Panc1 (cell line): ENCODE data around the gene TTLL11. TPM values are rescaled to one million over a fixed set of nuclear protein-coding genes. Genes with fewer than 3 reads are reported as not detected.

Source experiments
- ATAC-seq: fragments of 200-7000 bp; cut with Tn5 transposase; 2 replicates; pipeline ENCODE4 v1.9.1; 2020; ENCODE audit warnings: mild to moderate bottlenecking, moderate library complexity
- BruUV-seq: library from RNA; stranded (reverse); fragments of 400-500 nt; replicated peaks from 2 replicates; lab custom pipeline; 2021; lab: Mats Ljungman, UMichigan
- CTCF ChIA-PET: fragments of 300-600 bp; sonication (Branson Sonifier 250); formaldehyde crosslinking; loops from one replicate; lab custom pipeline; 2022; ENCODE audit warnings: antibody characterized with exemption; lab: Charles Lee
- POLR2A ChIA-PET: fragments of 300-600 bp; sonication (Branson Sonifier 250); formaldehyde crosslinking; loops from one replicate; lab custom pipeline; 2022; ENCODE audit warnings: antibody characterized with exemption; lab: Charles Lee
- DNase-seq: peaks from one replicate; pipeline ENCODE4 v3.0.0-alpha.2; 2010; ENCODE audit warnings: low read depth, low spot score
- H3K27ac ChIP-seq: 2 replicates; pipeline ENCODE4 v1.5.1; 2011; ENCODE audit warnings: mild to moderate bottlenecking, low read length, inconsistent platforms
- H3K27me3 ChIP-seq: fragments of 200-500 bp; sonication (Bioruptor generic); 2 replicates; pipeline ENCODE4 v1.6.0; 2014; ENCODE audit warnings: low read length, inconsistent platforms; ENCODE audit not compliant: control insufficient read depth, insufficient read depth
- H3K36me3 ChIP-seq: fragments of 200-500 bp; sonication (Bioruptor generic); 2 replicates; pipeline ENCODE4 v1.5.1; 2014; ENCODE audit warnings: inconsistent platforms, mild to moderate bottlenecking, low read length, moderate library complexity; ENCODE audit not compliant: control insufficient read depth, insufficient read depth
- H3K4me1 ChIP-seq: 2 replicates; pipeline ENCODE4 v1.5.1; 2011; ENCODE audit warnings: inconsistent platforms, mild to moderate bottlenecking, low read length, moderate library complexity; ENCODE audit not compliant: control insufficient read depth, insufficient read depth
- H3K4me3 ChIP-seq, 2 experiments: 2 replicates each; pipeline ENCODE4 v1.5.1; 2011 to 2012; ENCODE audit warnings: low read depth in 2 of 2, low read length in 2 of 2, mild to moderate bottlenecking in 2 of 2, inconsistent platforms in 1 of 2, moderate library complexity in 1 of 2
- H3K9me3 ChIP-seq: fragments of 200-500 bp; sonication (Bioruptor generic); 2 replicates; pipeline ENCODE4 v1.5.1; 2014; ENCODE audit warnings: low read depth, mild to moderate bottlenecking, inconsistent platforms, low read length, moderate library complexity; ENCODE audit not compliant: control insufficient read depth, insufficient read depth
- CTCF ChIP-seq: fragments of 450-650 bp; IDR thresholded peaks from 2 replicates; pipeline ENCODE4 v1.5.1; 2017; ENCODE audit warnings: mild to moderate bottlenecking
- POLR2AphosphoS5 ChIP-seq: IDR thresholded peaks from 2 replicates; pipeline ENCODE4 v1.6.1; 2012; ENCODE audit warnings: mild to moderate bottlenecking, low read depth, low read length, moderate library complexity
- REST ChIP-seq, 2 experiments: IDR thresholded peaks; 2 replicates each; pipeline ENCODE4 v1.6.1; 2011 to 2012; ENCODE audit warnings: low read depth in 2 of 2, control low read depth in 1 of 2, low read length in 1 of 2, mild to moderate bottlenecking in 1 of 2, moderate library complexity in 1 of 2; ENCODE audit not compliant: insufficient read depth in 1 of 2
- SIN3A ChIP-seq: IDR thresholded peaks from 2 replicates; pipeline ENCODE4 v1.6.1; 2012; ENCODE audit warnings: low read depth, mild to moderate bottlenecking, low read length, moderate library complexity, borderline replicate concordance; ENCODE audit not compliant: insufficient read depth
- TCF7L2 ChIP-seq: IDR thresholded peaks from 2 replicates; pipeline ENCODE4 v1.6.1; 2011; ENCODE audit warnings: mild to moderate bottlenecking, low read depth, low read length, inconsistent platforms
- in situ Hi-C: cut with HindIII; loops from 2 replicates; pipeline ENCODE4 v1.10.0; 2016; ENCODE audit warnings: low sequenced_read_pairs, low pct_unique_long_range_greater_than_20kb
- intact Hi-C: fragments of 100-400 bp; cut with micrococcal nuclease; formaldehyde crosslinking; loops from one replicate; pipeline ENCODE4 v1.10.0; 2022; ENCODE audit not compliant: unreplicated experiment
- total RNA-seq: library from RNA; stranded (reverse); gene quantifications from one replicate; pipeline ENCODE4 v1.2.1, GENCODE V29; 2021; ENCODE audit not compliant: unreplicated experiment

TTLL11 gene
- total RNA-seq, 1 experiment from 2014 or later: 1.1 TPM

- in situ Hi-C loops: no loop called here
- Histone ChIP-seq H3K36me3 (no peaks in the 10 kb centered on the region), H3K4me1 (no peaks in the 10 kb centered on the region; the same call in 1 of the 2 replicates), H3K27me3 (no peaks in the 10 kb centered on the region), H3K27ac (no peak overlapping the region), H3K9me3 (no peaks in the 10 kb centered on the region), H3K4me3 (no peak overlapping the region)
- intact Hi-C loops: no loop called here
- BruUV-seq: no TSS peak
- DNase-seq (no peak), ATAC-seq (no peak)
- ChIA-PET POLR2A (interaction anchor here (0.7 kb wide), 1 partner anchor 18 kb away, joined by 4 read pairs; no protein-coding TSS in a partner anchor), CTCF (no interaction called here)
- TF ChIP-seq POLR2AphosphoS5: no peak
- TF ChIP-seq SIN3A: no peak
- no peak for TF ChIP-seq CTCF
- TF ChIP-seq REST (IDR thresholded peaks at IDR 0.05; ENCODE audit: insufficient read depth in 1 of 2, low read depth in 2 of 2, low read length in 1 of 2): no peak
- TF ChIP-seq TCF7L2: no peak
Observed at GRCh38 chr9:121976751-121977150, 116.4 kb downstream of the TTLL11 start.

GRCh38 chr9:121975801-121976277, 117.3 kb downstream of the TTLL11 start:
- no peak for DNase-seq
- intact Hi-C loops: no loop called here
- H3K36me3 ChIP-seq: no peaks in the 10 kb centered on the region
- no peak overlapping the region for H3K27ac ChIP-seq
- ATAC-seq: no peak
- no peak overlapping the region for H3K4me3 ChIP-seq
- in situ Hi-C loops: no loop called here
- TF ChIP-seq REST (IDR thresholded peaks at IDR 0.05; ENCODE audit: insufficient read depth in 1 of 2, low read depth in 2 of 2, low read length in 1 of 2): no peak
- TF ChIP-seq TCF7L2: no peak
- TF ChIP-seq SIN3A: no peak
- TF ChIP-seq POLR2AphosphoS5: no peak
- POLR2A ChIA-PET: interaction anchor here (0.5 kb wide), 1 partner anchor 59 kb away, joined by 4 read pairs; no protein-coding TSS in a partner anchor
- H3K4me1 ChIP-seq: no peaks in the 10 kb centered on the region; the same call in 1 of the 2 replicates
- CTCF ChIA-PET: interaction anchor here (0.6 kb wide), 1 partner anchor 451 kb away, joined by 3 read pairs; no protein-coding TSS in a partner anchor
- no peaks in the 10 kb centered on the region for H3K9me3 ChIP-seq
- no peaks in the 10 kb centered on the region for H3K27me3 ChIP-seq
- BruUV-seq: no TSS peak
